Measurements from ENCODE around the gene ALDH1L1.
"Not testable (repeated sequence)": the region's sequence is repeated elsewhere in the genome, so short reads cannot be mapped to it uniquely, and the experiment has no call there.

Gene ALDH1L1

DNA sequence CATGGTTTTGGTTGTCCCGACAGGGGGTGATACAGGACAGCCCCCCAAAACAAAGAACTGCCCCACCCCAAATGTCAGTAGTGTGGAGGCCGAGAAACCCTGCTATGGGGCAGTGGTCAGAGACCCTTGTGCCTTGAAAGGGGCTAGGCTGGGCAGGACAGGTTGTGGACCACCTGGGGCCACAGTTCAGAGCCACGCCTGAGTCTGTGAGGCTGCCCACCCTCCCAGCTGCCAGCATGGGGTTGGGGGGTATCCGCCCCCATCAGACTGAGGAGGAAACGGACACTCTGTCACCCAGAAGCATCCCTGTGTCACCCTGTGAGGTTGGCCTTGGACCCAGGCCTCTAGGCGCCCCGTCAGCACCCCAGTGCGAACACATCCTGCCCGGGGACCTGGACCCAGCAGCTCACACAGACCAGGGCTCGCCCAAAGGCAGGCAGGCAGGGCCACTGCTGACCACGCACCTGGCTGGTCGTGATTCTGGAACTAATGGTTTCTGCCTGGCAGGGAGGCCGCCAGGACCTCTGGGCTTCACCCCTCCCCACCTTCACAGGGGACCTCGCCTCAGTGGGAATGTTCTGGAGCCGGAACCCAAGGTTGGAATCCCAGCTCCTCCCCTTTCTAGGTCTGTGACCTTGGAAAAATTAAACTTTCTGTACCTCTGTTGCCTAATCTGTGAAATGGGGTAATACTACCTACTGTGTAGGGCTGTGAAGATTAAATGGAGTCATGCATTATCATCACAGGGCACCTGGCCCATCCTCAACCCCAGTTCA is 97.8 kb downstream of the ALDH1L1 start:
- no peak for DNase-seq (ENCODE audit: low spot score)

- no peak for DNase-seq (ENCODE audit: low spot score)
Measured at GRCh38 chr3:126081618-126082361, 98.6 kb downstream of the ALDH1L1 start.

DNA sequence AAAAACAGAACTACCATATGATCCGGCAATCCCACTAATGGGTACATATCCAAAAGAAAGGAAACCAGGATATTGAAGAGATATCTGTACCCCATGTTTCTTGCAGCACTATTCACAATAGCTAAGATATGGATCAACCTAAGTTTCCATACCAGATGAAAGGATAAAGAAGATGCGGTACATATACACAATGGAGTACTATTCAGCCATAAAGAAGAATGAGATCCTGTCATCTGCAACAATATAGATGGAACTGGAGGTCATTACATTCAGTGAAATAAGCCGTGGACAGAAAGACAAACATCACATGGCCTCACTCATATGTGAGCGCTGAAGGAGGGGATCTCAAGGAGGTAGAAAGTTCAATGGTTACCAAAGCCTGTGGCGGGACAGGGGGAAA is 99.4 kb downstream of the ALDH1L1 start:
- no peak for DNase-seq (ENCODE audit: low spot score)

DNA sequence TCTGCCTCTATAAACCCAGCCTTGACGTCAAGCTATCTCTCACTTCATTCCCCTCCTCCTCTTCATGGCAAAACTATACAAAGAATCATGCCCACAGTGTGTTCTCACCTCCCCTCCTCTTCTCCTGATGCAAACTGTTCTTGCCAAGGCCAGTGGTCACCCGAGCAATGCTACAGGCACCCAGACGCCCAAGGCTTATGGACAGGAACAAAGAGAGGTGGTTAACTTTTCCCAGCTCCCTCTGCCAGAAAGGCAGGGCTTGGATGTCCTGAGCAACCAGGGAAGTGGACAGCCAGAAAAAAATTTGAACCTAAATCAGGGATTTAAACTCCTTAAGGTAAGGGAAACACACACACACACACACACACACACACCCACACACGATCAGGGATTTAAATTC is 101.5 kb downstream of the ALDH1L1 start:
- no peak for DNase-seq (ENCODE audit: low spot score)

GRCh38 chr3:126077754-126078153 is 102.6 kb downstream of the ALDH1L1 start:
- DNase-seq (ENCODE audit: low spot score): no peak

DNA sequence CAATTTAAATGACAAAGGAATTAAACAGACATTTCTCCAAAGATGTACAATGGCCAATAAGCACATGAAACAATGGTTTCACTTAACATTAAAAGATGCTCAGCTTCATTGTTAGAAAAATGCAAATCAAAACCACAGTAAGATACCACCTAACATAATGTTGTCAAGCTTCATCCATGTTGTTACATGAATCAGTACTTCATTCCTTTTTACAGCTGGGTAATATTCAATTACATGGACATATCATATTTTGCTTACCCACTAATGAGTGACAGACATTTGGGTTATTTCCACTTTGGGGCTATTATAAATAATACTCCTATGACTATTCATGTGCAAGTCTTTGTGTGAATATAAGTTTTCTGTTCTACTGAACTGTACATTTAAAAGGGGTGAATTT is 104.2 kb downstream of the ALDH1L1 start:
- no peak for DNase-seq (ENCODE audit: low spot score)

- no peak for DNase-seq (ENCODE audit: low spot score)
Measured at GRCh38 chr3:126070146-126070545, 110.2 kb downstream of the ALDH1L1 start.

DNA sequence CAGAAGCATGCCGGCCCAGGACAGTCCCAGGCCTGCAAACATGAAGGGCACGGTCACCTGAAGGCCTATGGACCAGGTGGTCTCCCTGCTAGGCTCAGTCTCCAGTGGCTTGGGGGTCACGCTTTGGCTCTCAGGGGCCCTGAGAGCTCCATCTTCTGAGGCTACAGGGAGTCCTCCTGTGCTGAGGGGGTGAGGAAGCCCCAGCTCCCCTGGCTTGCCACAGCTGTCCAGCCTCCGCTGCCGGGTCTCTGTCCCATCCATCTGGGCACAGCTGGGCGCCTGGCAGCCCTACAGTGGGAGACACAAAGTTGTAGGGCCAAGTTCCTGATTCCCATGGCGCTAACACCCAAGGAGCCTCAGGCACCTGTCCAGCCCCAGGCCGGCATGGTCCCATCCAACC is 112.4 kb downstream of the ALDH1L1 start:
- no peak for DNase-seq (ENCODE audit: low spot score)

DNA sequence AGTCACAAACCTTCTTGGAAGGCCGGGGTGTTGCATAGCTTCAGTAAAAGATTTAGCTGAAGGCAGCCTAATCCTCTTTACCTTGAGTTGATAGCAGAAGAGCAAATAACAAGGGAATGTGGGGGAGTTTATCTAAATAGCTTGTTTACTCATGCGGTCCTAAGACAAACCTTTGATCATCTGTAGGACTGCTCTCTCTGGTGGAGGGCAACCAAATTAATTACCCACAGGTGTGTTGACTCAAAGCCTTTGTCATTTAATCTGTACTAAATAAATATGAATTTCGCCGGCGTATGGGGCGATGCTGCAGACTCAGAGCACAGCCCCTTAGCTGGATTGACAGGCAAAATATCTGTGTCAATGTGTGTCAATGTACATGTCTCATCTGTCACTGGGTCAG is 113.7 kb downstream of the ALDH1L1 start:
- DNase-seq (ENCODE audit: low spot score): not testable (repeated sequence)

- no peak for DNase-seq (ENCODE audit: low spot score)
Measured at GRCh38 chr3:126065876-126066275, 114.5 kb downstream of the ALDH1L1 start.

DNA sequence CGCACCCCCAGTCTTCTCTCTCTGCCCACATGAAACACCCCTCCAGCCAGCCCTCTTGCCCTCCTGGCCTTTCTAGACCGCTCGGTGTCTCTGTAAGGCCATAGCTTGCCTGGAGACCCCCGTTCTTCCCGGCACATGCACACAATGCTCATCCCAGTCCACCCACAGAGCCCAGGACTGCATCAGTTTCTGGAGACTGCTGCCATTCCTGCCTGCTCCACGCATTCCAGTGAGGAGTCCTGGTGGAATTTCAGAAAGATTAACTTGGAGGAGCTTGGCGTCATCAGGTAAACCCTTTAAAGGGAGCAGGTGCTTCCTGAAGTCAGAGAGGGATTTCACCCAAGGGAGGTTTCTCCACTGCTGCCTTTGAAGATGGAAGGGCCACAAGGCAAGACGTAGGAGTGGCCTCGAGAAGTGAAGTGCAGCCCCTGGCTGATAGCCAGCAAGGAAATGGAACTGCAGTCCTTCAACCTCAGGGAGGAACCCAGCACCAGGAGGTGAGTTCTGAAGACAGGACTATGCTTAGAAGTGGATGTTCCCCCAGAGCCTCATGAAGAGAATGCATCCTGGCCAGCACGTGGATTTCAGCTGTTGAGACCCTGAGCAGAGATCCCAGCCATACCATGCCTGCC is 115.6 kb downstream of the ALDH1L1 start:
- no peak for DNase-seq (ENCODE audit: low spot score)

- DNase-seq (ENCODE audit: low spot score): no peak
Measured at GRCh38 chr3:126063358-126063965, 116.9 kb downstream of the ALDH1L1 start.

DNA sequence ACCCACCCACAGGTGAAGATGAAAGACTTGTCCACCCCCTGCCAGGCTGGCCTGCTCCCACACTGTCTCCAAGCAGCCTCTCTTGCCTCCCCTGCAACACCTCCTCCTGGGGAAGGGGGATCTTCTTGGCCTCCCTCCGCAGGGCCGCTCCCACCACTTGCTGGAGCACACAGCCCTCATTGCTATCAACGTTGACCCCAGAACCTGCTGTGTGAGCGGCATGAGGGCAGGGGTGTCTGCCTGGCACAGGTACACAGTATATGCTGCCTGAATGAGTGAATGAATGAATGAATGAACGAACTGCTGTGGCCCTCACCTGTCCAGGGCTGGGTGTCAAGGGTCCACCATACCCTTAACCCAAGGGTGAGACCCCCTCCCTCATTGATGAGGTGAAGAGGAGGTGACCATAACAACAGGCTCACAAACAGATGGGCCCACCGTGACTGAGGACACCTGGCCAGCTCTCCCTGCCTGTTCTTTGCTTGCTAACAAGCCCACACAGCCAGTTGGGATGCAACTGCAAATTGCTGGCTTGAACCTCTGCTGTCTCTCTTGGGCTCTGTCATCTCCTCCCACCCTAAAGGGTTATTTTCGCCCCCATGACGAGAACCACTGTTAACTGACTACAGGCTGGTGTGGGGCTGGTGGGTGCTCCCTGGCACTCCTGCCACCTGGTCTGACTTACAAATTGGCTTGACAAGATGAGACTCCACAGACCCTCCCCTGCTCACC is 118.9 kb downstream of the ALDH1L1 start:
- DNase-seq (ENCODE audit: low spot score): no peak

- no peak for DNase-seq (ENCODE audit: low spot score)
Measured at GRCh38 chr3:126060613-126061145, 119.7 kb downstream of the ALDH1L1 start.

- no peak for DNase-seq (ENCODE audit: low spot score)
Measured at GRCh38 chr3:126058666-126059065, 121.7 kb downstream of the ALDH1L1 start.

- no peak for DNase-seq (ENCODE audit: low spot score)
Measured at GRCh38 chr3:126057936-126058335, 122.5 kb downstream of the ALDH1L1 start.

DNA sequence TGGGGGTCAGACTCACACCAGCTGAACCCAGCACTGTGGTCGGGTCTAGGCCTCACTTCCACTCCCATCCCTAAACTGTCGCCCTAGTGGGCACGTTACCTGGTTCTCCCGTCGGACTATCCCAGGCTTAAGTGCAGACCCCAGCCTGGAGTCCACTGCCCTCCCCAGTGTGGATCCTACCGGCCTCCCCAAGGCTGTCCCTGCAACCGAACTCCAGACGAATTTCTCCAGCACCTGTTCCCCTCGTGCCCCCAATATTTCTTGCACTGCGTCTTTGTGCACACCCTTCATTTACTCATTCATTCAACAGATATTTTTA is 122.9 kb downstream of the ALDH1L1 start:
- DNase-seq (ENCODE audit: low spot score): no peak

GRCh38 chr3:126056681-126057500 is 123.5 kb downstream of the ALDH1L1 start:
- DNase-seq (ENCODE audit: low spot score): no peak

DNA sequence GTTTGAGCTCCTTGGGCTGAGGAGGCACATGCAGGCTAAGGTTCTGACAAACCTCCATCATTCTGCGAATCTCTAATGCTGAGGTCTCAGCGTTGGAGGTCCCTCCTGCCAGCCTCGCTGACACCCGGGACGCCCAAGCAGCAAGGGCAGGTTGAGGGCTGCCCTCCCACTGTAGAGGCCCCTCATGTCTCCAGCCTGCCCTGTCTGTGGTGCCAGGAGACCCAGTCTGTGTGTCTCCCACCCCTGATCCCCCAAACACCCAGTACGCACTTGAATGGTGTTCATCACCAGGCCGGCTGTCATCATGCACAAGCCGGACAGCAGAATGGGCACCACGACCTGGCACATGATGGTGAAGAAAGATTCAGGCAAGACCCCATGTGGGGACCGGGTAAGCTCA is 124.3 kb downstream of the ALDH1L1 start:
- no peak for DNase-seq (ENCODE audit: low spot score)

- no peak for DNase-seq (ENCODE audit: low spot score)
Measured at GRCh38 chr3:126054870-126055269, 125.5 kb downstream of the ALDH1L1 start.

All from CD4-positive, alpha-beta T cell treated with Interleukin-6 at 100 ng/mL for 8 hours (primary cell).